NOMO-1 treated with dmso at 0.1 percent for 144 hours (cell line): ENCODE results near the gene HOXB3.

Source experiments
- DNase-seq: peaks from one replicate; lab custom pipeline; 2025; ENCODE audit not compliant: unreplicated experiment; lab: John Stamatoyannopoulos, UW

Gene HOXB3

GRCh38 chr17:48613862-48614694, 24.0 kb upstream of the HOXB3 start:
- DNase-seq: no peak

- no peak for DNase-seq
Measured at GRCh38 chr17:48612854-48613691, 23.0 kb upstream of the HOXB3 start.

- no peak for DNase-seq
Measured at GRCh38 chr17:48612456-48612853, 22.4 kb upstream of the HOXB3 start.

GRCh38 chr17:48611681-48612455, 21.8 kb upstream of the HOXB3 start:
- no peak for DNase-seq

GRCh38 chr17:48611213-48611612, 21.2 kb upstream of the HOXB3 start:
- DNase-seq: no peak

GRCh38 chr17:48610282-48611211, 20.5 kb upstream of the HOXB3 start, which contains the start of gene HOXB7:
Gene HOXB7, minus strand, starts transcription at chr17:48611017. Its CDS starts 99 bp downstream, at chr17:48610918.
- no peak for DNase-seq

GRCh38 chr17:48609759-48610281, 19.8 kb upstream of the HOXB3 start:
- no peak for DNase-seq

- DNase-seq: no peak
Measured at GRCh38 chr17:48609033-48609432, 19.0 kb upstream of the HOXB3 start.

- no peak for DNase-seq
Measured at GRCh38 chr17:48608494-48608834, 18.4 kb upstream of the HOXB3 start.

GRCh38 chr17:48606892-48607614, 17.0 kb upstream of the HOXB3 start:
- no peak for DNase-seq

- no peak for DNase-seq
Measured at GRCh38 chr17:48605991-48606891, 16.2 kb upstream of the HOXB3 start.

GRCh38 chr17:48605409-48605919, 15.4 kb upstream of the HOXB3 start:
- no peak for DNase-seq

- DNase-seq: no peak
Measured at GRCh38 chr17:48604770-48605329, 14.8 kb upstream of the HOXB3 start, which contains the start of gene HOXB6. Gene HOXB6, minus strand, starts transcription at chr17:48604986. Its CDS starts 6,836 bp downstream, at chr17:48598150.

- DNase-seq: no peak
Measured at GRCh38 chr17:48603959-48604769, 14.1 kb upstream of the HOXB3 start.

GRCh38 chr17:48601539-48602425, 11.7 kb upstream of the HOXB3 start:
- DNase-seq: no peak

- no peak for DNase-seq
Measured at GRCh38 chr17:48601207-48601538, 11.1 kb upstream of the HOXB3 start.
